Measurements from ENCODE around the gene SEPTIN7.

SEPTIN7 gene

DNA sequence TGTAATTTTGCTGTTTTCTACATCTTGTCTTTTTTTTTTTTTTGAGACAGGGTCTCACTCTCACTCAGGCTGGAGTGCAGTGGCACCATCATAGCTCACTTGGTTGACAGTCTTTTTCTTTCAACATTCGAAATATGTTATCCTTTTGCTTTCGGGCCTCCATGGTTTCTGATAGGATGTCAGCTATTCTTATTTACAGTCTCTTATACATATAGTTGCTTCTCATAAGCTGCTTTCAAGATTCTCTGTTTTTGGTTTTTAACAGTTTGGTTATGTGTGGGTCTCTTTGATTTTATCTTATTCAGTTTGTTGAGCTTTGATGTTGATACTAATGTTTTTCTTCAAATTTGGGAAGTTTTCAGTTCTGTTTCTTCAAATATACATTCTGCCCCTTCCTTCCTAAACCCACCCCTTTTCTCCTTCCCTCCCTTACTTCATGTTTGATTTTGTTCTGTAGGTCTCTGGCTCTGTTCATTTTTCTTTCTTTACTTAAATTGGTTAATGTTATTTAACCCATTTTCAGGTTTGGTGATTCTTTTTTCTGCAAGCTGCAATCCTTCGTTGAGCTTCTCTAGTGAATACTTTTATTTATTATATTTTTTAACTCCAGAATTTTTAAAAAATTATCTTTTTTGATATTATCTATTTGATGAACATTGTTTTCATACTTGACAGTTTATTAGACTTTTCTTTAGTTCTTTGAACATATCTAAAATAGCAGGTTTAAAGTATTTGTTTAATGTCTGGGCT lies 19.3 kb downstream of the SEPTIN7 start:
- DNase-seq = no peak
- intact Hi-C loops (cut with DNase I) = no loop called here

DNA sequence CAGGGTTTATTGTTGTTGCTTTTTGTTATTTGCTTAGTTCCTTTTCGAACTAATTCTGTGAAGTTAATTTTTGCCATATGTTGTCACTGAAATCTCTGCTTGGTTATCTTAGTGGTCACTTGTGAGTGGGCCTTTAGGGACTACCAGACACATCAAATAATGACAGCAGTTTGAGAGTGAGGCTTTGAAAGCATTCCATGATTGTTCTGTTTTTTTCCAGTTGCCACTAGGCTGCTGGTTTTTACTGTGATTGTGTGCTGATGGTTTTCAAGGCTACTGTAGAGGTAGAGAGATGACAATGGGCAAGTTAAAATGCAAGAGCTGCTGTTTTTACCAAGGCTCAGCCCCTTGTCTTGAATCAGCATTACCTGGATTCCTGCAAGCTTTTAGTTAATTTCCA lies 20.0 kb downstream of the SEPTIN7 start:
- intact Hi-C loops (cut with DNase I) = no loop called here
- DNase-seq = no peak

DNA sequence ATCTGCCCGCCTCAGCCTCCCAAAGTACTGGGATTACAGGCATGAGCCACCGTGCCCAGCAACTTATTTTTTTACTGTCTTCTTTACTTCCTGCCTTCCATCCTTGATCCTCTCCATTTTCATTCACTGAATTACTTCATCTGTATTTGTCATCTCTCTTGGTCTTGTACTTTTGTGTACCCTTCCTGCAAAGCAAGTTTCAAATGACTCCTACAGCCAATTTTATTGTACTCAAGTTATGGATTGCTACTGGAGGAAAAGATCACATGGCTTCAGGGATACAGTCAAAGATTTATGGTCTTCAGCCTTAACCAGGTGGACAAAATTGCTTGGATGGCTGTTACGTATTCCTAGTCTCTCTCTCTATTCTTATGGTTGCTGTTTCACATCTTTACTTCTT lies 22.6 kb downstream of the SEPTIN7 start:
- intact Hi-C loops (cut with DNase I) = no loop called here
- DNase-seq = no peak

DNA sequence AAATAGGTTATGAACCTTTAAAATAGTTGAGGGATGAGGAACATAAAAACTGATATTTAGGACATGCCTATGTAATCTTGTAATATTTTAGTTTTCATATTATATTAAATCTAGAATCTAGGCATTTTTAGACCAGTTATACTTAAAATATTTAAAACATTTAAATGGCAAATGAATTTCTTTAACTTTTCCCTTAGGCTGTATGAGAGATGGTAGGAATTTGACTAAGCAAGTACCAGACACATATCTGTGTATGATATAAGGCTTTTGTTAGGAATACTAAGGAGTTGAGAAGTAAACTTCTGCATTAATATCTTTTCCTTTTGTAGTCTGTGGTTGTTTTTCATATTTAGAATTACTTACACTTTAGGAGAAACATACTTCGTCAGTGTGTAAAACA lies 25.1 kb downstream of the SEPTIN7 start:
- intact Hi-C loops (cut with DNase I) = no loop called here
- DNase-seq = no peak

DNA sequence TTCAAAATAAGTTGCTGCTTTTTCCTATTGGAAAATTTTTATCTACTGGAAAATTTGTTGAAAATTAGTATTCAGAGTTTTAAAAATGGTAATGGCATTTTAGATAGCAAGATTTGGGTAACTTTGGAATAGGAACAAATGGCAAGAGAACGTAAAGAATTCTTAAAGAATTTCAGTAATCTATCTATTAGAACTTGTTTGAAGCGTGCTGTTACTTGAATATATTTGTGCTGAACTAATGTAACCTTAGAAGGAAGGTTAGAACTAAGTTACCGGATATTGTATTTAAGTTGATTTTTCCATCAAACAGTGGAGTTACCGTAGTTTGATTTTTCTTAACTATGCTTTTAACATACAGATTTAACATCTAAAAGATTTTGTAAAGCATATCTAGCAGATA lies 25.9 kb downstream of the SEPTIN7 start:
- DNase-seq = no peak
- intact Hi-C loops (cut with DNase I) = no loop called here

DNA sequence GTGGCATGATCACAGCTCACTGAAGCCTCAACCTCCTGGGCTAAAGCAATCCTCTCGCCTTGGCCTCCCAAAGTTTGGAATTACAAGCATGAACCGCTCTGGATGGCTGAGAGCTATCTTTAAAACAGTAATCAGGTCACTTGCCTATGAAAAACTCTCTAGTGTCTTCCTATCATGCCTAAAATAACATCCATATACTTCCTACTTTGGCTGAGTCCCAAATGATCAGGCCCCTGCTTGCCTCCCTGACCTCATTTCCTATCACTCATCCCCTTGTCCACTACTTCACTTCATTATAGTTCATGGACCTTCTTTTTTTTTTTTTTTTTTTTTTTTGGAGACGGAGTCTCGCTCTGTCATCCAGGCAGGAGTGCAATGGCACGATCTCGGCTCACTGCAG lies 28.0 kb downstream of the SEPTIN7 start:
- DNase-seq = no peak
- intact Hi-C loops (cut with DNase I) = no loop called here

DNA sequence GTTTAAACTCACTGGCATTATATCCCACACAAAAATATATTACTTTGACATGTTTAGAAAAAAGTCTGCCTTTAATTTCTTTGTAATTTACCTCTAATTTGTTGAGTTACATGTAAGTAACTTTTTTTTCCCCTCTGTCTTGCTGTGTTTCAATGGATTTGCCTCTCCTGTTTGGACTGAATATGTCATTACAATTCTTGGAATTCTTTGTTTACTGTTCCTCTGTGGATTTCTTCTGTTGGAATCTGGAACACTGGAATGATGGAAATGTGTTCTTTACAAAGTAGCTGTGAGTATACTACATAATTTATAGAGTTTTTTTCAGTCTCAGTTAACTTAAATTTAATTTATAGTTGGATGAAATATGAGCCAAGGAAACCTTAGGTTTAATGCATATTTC lies 30.4 kb downstream of the SEPTIN7 start:
- DNase-seq = no peak
- intact Hi-C loops (cut with DNase I) = no loop called here

DNA sequence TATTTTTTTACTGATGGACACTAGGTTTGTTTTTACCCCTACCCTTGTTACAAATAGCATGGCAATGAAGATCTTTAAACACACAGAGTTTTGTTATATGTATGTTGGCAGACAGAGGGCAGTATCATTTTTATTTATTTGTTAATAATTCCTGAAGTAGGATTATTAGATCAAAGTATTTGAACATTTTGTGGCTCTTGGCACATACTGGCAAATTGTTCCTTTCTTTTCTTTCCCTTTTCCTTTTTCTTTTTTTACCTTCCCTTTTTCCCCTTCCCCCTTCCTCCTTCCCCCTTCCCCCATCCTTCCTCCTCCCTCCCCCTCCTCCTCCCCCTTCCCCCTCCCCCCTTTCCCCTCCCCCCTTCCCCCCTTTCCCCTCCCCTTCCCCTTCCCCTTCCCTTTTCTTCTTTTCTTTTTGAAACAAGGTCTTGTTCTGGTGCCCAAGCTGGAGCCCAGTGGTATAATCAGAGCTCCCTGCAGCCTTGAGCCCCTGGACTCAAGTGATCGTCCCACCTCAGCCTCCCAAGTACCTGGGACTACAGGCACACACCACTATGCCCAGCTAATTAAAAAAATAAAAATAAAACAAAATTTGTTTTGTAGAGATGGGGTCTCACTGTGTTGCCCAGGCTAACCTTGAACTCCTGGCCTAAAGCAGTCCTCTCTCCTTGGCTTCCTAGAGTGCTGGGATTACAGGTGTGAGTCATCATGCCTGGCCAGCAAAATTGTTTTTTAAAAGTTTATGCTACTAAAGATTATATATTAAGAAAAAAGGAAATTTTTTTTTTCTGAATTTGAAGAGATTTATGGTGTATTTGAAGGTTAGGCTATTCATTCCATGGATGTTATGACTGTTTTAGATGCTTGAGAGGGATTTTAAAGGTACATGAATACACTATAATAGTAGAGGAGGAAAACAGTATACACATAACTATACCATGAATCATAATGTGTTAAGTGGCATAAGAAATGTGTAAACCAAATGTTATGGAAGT lies 39.3 kb downstream of the SEPTIN7 start:
- intact Hi-C loops (cut with DNase I) = no loop called here
- no peak for DNase-seq

DNA sequence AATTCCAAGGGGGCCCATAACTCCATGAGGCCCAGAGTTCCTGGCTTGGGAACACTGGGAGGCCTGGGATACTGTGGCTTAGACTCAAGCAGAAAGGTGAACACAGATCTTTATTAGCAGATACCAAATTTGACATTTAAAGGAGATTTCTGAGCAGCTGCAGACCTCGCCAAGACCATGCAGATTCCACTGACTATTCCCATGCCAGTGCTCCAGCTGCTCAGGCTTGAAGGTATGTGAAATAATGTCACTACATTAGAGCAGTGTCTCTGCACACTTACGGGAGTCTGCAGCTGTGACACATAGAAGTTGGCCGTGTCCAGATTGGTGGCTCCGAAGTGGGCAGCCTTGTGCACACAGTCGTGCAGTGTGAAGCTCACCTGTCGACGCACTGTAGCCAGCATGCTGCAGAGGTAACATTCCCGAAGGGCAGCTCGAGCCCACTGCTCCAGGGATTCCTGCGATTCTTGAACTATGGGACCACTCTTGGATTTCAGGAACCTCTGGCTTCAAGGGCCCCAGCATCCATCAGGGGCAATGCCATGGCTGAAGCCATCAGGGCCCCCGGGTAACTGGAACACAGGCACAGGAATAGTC lies 46.1 kb downstream of the SEPTIN7 start:
- no peak for DNase-seq
- intact Hi-C loops (cut with DNase I) = no loop called here

DNA sequence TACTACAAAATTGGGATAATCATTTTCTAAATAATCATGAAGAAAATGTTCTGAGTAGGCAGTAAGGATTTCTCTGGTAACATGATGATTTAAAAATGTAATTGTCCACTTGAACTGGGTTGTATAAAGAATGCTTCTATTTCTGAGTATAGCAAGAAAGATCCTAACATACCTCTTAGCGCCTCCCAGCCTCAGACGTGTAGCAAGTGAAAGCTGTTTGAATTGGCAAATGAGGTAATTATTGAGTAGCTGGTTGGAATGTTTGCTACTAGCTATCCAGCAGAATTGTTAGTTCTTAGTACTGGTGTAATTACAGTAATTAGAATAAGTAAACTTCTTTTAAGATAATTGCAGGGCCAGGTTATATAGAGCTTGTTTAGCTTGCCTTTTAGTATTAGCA lies 47.9 kb downstream of the SEPTIN7 start:
- no peak for DNase-seq
- intact Hi-C loops (cut with DNase I) = no loop called here

DNA sequence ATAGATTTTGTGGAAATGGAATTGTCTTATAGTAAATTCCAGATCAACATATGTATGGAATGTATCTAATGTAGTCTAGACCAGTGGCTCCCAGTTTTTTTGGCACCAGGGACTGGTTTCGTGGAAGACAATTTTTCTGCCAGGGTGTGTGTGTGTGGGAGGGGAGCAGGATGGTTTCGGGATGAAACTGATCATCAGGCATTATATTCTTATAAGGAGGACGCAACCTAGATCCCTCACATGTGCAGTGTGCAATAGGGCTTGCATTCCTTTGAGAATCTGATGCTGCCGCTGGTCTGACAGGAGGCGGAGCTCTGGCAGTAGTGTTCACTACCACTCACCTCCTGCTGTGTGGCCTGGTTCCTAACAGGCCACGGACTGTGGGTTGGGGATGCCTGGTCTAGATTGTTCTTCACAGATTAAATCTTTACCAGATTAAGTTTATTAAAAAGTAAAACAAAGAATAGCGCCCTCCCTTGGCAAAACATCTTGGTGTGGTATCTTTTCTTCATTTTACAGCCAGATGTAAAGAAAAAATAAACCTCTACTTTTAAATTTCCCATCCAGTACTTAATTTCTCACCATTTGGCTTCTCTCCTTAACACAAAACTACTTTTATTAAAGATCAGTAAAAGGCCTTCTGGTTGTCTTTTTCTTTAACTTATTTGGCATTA lies 48.4 kb downstream of the SEPTIN7 start:
- intact Hi-C loops (cut with DNase I) = no loop called here
- DNase-seq = no peak

DNA sequence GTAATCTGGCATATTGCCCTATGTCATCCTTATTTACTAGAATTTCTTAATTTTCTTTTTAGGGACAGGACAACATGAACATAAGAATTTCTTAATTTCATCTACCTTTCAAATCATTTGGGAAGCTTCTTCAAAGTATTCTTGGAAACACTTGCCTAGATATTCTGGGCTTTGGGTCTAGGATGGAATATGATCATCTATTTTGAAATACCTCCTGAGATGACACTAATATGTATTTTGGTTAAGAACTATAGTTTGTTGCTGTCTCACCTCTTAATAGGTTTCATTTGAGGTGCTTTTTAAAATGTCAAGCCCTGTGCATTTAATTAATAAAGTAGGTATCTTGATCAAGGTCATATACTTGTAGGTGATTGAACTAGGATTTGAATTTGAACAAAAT lies 49.1 kb downstream of the SEPTIN7 start:
- DNase-seq = no peak
- intact Hi-C loops (cut with DNase I) = loop anchor here (10.0 kb wide), 1 partner anchor 45 kb away; the partner anchor contains the start of gene SEPTIN7

All from head of caudate nucleus (tissue), 42 donors.